GM18511 (cell line): ENCODE measurements around the gene HTD2.
A peak's percentile ranks its signal among the peaks of the same experiment; 100 is the strongest.
"Not testable (repeated sequence)": the region's sequence is repeated elsewhere in the genome, so short reads cannot be mapped to it uniquely, and the experiment has no call there.

ENCODE experiments used
- ATAC-seq: cut with Tn5 transposase; IDR thresholded peaks from one replicate; pipeline ENCODE4 v1.9.1; 2021; ENCODE audit warnings: mild to moderate bottlenecking, moderate library complexity; ENCODE audit not compliant: unreplicated experiment

The HTD2 gene

GRCh38 chr3:58305882-58306711, at the start of gene HTD2, which contains the start of gene RPP14:
TSS of gene HTD2 (plus strand) at chr3:58306520. CDS start at chr3:58317614, 11,094 bp downstream.
TSS of gene RPP14 (plus strand) at chr3:58306245. CDS start at chr3:58310330, 4,085 bp downstream.
- peak; percentile 88 for ATAC-seq

DNA sequence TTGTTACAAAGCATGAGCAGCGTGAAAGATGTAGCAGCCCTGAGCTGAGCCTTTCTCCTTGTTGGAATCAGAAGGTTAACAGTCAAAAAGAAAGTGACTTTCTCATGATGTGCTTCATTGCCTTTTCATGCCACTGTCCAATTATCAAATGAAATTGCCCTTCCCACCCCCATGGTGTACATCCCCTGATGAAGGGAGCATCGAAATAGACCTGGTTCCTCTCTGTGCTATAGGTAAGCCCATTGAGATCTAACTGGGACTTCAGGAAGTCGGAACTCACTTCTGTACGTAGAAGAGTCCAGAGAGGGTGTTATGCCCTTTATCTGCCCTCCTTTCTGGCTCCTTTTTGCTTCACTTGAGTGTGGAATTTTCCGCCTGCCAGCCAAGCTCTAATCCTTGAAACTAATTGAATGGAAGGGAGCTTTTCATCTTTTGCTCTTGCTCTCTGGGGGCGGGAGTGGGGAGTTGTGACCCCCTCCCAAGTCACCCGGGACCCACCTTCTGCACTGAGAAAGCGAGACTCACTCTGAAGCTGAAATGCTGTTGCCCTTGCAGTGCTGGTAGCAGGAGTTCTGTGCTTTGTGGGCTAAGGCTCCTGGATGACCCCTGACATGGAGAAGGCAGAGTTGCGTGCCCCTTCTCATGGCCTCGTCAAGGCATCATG, 47.8 kb upstream of the HTD2 start:
- no peak for ATAC-seq

- no peak for ATAC-seq
Observed at GRCh38 chr3:58260261-58260731, 46.0 kb upstream of the HTD2 start.

DNA sequence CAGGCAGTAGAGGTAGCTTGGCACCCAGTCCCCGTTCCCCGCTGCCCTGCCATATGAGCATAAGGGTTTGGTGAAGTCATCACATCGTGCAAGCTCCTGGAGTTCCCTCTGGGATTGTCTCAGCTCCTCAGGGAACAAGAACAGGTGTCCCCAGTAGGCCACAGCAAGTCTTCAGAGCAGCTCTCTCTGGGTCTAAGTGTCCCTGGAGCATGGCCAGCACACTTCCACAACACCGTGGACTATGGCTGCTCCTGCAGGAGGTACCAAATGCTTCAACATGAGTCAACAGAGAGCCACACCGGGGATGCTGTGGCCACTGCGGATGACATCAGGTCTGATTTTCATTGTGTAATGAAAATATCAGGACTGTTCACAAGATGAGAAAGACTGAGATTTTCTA, 45.6 kb upstream of the HTD2 start:
- no peak for ATAC-seq

DNA sequence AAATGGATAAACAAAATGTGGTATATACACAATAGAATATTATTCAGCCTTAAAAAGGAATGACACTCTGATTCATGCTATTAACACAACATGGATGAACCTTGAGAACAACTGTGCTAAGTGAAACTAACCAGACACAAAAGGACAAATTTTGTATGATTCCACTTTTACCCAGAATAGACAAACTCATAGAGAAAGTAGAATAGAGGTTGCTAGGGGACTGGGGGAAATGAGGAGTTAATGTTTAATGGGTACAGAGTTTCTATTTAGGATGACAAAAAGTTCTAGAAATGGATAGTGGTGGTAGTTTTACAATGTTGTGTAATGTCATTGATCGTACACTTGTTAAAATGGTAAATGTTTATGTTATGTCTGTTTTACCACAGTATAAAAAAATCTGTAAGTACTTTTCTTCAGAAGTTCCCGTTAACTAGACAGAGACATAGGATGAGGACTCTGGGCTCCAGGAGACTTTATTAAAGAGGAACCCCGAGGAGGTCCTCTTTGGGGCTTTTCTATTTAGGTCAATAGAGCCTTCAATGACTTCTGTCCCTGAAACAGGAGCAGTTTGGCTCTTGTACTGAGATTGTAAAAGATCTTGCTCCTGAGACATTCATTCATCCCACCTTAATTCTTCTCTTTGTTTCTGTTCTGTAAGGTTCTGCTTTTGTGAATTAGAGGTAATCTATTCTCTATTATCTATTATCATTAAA, 44.2 kb upstream of the HTD2 start:
- ATAC-seq, result peak; percentile 89

DNA sequence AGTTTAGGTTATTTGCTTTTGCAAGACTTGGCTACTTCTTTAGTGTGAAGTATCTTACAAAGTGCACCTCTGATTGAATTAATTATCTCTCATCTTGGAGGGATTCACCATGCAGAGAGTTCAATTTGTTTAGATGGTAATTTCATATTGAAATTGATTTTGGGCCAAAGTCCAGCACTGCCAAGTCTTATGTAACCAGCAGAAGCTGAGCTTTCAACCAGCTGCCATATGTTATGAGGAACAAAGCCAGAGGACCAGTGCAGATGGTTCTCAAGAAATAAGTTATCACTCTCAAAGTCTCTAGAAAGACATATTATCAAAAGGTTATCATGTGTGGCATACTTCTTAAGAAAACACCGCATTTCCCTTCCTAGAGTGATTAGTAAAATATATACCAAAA, 39.7 kb upstream of the HTD2 start:
- no peak for ATAC-seq

GRCh38 chr3:58267543-58267942, 38.8 kb upstream of the HTD2 start:
- ATAC-seq, result not testable (repeated sequence)

- no peak for ATAC-seq
Observed at GRCh38 chr3:58269356-58269755, 37.0 kb upstream of the HTD2 start.

- ATAC-seq, result no peak
Observed at GRCh38 chr3:58270485-58270884, 35.8 kb upstream of the HTD2 start.

- ATAC-seq, result no peak
Observed at GRCh38 chr3:58271901-58272501, 34.3 kb upstream of the HTD2 start.

GRCh38 chr3:58272891-58273290, 33.4 kb upstream of the HTD2 start:
- no peak for ATAC-seq

- not testable (repeated sequence) for ATAC-seq
Observed at GRCh38 chr3:58273362-58273761, 33.0 kb upstream of the HTD2 start.

DNA sequence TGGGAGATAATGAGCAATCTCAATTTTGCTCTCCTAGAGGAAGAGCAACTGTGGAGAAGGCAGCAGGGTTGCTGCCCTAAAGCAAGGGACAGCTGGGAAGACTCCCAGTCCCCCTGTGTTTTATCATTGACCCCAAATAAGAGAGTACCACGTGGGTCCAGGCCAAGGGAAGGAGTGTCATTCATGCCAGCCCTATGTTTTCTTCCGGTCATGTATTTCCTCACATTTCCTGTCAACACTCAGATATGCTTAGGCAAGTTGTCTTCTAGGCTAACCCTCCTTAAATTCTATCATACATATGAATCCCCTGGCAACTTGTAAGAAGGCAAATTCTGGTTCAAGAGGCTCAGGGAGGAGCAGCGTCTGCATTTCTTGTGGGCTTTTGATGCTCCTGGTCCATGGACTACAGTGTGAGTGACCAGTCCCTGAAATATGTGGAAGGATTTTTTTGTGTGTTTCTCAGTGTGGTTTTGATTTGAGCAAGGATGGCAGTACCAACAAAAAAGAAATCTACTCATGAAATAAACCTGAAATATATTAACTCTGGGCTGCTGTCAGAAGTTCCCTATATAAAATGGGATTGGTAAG, 32.2 kb upstream of the HTD2 start:
- no peak for ATAC-seq

- ATAC-seq, result no peak
Observed at GRCh38 chr3:58281069-58281468, 25.3 kb upstream of the HTD2 start.

DNA sequence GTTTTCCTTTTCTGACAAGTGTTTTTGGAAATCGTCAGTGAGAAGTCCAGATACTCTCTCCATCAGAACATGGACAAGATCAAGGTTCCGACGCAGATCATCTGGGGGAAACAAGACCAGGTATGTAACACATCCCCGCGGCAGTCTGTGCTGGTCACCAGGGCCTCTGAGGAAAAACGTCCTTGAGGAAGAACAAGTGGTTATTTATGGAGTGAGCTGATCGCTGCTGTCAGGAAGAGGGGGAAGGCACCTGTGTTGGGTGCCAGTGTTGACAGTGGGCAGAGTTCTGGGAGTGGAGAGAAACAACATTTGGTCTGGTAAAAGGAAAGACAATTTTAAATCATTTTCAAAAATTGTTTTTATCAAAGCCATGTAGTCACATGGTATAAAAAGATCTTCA, 21.0 kb upstream of the HTD2 start:
- no peak for ATAC-seq

DNA sequence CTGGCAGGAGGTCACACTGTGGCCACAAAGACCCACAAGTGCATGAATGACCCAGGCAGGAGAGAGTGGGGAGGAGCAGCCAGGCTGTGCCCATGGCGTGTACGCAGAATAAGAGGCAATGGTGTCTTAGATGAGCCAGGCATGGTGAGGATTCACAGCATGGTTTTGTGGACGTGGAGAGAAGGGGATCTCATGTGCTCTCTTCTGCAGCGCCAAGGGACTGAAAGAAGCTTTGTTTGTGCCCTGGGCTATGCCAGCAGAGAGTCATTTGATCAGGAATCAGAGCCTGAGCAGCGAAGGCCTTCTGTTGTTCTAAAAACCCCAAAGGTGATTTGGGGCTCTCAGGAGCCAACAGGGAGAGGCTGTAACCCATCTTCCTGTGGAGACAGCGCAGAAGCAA, 19.0 kb upstream of the HTD2 start:
- no peak for ATAC-seq

DNA sequence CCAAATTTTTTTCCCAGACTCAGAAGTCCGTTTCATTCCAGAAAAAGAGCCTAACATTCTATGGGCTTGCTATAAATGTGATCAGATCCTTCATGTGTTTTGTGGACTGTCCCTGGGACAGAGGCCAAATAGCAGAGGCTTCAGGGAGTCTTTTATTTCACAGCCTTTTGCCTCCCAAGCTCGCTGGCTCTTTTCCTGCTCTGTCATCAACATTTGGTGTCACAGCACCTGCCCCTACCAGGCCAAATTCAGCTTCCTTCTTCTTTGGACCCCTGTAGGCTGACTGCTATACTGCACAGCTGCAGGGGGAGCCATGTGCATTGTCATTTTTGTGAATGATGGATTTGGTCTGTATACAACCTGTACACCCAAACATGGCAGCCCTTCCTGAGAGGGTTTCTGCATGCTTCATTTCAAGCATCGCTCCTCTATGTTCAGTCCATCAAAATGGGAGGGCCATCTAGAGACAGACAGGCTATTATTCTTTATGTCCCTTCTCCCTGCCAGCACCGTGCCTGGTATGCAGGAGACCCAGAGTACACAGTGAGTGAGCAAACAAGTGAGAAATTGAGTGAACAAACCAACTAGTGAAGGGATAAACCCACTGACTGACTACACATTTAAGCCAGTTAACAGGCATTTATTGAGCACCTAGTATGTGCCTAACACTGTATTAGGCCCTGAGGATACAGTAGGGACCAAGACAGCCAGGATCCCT, 18.1 kb upstream of the HTD2 start:
- ATAC-seq, result no peak

DNA sequence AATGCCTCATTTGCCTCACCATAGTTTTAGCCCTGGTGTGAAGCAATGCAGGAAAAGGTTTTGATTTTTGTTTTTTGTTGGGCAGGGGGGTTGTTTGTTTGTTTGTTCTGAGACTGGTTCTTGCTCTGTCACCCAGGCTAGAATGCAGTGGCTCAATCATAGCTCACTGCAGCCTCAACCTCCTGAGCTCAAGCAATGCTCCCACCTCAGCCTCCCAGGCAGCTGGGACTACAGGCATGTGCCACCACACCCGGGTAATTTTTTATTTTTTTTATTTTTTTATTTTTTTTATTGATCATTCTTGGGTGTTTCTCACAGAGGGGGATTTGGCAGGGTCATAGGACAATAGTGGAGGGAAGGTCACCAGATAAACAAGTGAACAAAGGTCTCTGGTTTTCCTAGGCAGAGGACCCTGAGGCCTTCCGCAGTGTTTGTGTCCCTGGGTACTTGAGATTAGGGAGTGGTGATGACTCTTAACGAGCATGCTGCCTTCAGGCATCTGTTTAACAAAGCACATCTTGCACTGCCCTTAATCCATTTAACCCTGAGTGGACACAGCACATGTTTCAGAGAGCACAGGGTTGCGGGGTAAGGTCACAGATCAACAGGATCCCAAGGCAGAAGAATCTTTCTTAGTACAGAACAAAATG, 17.2 kb upstream of the HTD2 start:
- ATAC-seq, result not testable (repeated sequence)

GRCh38 chr3:58290446-58290845, 15.9 kb upstream of the HTD2 start:
- not testable (repeated sequence) for ATAC-seq
